ENCODE results near the gene RASSF1. TPM values are rescaled to one million over a fixed set of nuclear protein-coding genes. Genes with fewer than 3 reads are reported as not detected.

Gene RASSF1
- total and polyA plus RNA-seq, 2 of the 13 experiments (the other 11 are each of a cell fraction or from before 2014, with no cell fraction given): 10.2 to 27.5 TPM

- no peak for TF ChIP-seq CEBPZ (IDR thresholded peaks at IDR 0.05; ENCODE audit: low read length)
- TF ChIP-seq ZNF652 (CRISPR knock-in tag; IDR thresholded peaks at IDR 0.05; ENCODE audit: borderline replicate concordance, low read depth): 0 out of 2 replicates have a peak, but pooled peaks have one; percentile 7
- no peak for TF ChIP-seq ZSCAN22 (CRISPR knock-in tag; IDR thresholded peaks at IDR 0.05)
- no peak for TF ChIP-seq ZFP36 (IDR thresholded peaks at IDR 0.05; ENCODE audit: borderline replicate concordance, low read depth, low read length, partially characterized antibody)
- TF ChIP-seq ZBTB1 (CRISPR knock-in tag; IDR thresholded peaks at IDR 0.05; ENCODE audit: borderline replicate concordance): 0 out of 2 replicates have a peak, but pooled peaks have one; percentile 14
- TF ChIP-seq BRCA1 (CRISPR knock-in tag; IDR thresholded peaks at IDR 0.05): peak; percentile 83; the same call in 1 of the 2 replicates
- TF ChIP-seq KAT8 (CRISPR knock-in tag; IDR thresholded peaks at IDR 0.05): peak; percentile 94
- peak; percentile 87 for TF ChIP-seq PITX1 (CRISPR knock-in tag; IDR thresholded peaks at IDR 0.05)
- TF ChIP-seq PPARG (CRISPR knock-in tag; conservative IDR thresholded peaks at IDR 0.05): peak; percentile 74
- TF ChIP-seq, protein P1, sequence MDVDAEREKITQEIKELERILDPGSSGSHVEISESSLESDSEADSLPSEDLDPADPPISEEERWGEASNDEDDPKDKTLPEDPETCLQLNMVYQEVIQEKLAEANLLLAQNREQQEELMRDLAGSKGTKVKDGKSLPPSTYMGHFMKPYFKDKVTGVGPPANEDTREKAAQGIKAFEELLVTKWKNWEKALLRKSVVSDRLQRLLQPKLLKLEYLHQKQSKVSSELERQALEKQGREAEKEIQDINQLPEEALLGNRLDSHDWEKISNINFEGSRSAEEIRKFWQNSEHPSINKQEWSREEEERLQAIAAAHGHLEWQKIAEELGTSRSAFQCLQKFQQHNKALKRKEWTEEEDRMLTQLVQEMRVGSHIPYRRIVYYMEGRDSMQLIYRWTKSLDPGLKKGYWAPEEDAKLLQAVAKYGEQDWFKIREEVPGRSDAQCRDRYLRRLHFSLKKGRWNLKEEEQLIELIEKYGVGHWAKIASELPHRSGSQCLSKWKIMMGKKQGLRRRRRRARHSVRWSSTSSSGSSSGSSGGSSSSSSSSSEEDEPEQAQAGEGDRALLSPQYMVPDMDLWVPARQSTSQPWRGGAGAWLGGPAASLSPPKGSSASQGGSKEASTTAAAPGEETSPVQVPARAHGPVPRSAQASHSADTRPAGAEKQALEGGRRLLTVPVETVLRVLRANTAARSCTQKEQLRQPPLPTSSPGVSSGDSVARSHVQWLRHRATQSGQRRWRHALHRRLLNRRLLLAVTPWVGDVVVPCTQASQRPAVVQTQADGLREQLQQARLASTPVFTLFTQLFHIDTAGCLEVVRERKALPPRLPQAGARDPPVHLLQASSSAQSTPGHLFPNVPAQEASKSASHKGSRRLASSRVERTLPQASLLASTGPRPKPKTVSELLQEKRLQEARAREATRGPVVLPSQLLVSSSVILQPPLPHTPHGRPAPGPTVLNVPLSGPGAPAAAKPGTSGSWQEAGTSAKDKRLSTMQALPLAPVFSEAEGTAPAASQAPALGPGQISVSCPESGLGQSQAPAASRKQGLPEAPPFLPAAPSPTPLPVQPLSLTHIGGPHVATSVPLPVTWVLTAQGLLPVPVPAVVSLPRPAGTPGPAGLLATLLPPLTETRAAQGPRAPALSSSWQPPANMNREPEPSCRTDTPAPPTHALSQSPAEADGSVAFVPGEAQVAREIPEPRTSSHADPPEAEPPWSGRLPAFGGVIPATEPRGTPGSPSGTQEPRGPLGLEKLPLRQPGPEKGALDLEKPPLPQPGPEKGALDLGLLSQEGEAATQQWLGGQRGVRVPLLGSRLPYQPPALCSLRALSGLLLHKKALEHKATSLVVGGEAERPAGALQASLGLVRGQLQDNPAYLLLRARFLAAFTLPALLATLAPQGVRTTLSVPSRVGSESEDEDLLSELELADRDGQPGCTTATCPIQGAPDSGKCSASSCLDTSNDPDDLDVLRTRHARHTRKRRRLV (CRISPR knock-in tag; IDR thresholded peaks at IDR 0.05): peak; percentile 89; the same call in 1 of the 2 replicates
- peak; percentile 84; the same call in 1 of the 2 replicates for TF ChIP-seq ZNF782 (CRISPR knock-in tag; IDR thresholded peaks at IDR 0.05; ENCODE audit: borderline replicate concordance)
- peak; percentile 65; the same call in 1 of the 2 replicates for TF ChIP-seq ZNF20 (CRISPR knock-in tag; IDR thresholded peaks at IDR 0.05)
- TF ChIP-seq, protein P2, sequence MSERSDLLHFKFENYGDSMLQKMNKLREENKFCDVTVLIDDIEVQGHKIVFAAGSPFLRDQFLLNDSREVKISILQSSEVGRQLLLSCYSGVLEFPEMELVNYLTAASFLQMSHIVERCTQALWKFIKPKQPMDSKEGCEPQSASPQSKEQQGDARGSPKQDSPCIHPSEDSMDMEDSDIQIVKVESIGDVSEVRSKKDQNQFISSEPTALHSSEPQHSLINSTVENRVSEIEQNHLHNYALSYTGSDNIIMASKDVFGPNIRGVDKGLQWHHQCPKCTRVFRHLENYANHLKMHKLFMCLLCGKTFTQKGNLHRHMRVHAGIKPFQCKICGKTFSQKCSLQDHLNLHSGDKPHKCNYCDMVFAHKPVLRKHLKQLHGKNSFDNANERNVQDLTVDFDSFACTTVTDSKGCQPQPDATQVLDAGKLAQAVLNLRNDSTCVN (CRISPR knock-in tag; IDR thresholded peaks at IDR 0.05; ENCODE audit: borderline replicate concordance): peak; percentile 89
- TF ChIP-seq ZXDC (CRISPR knock-in tag; IDR thresholded peaks at IDR 0.05): no peak; the same call in 1 of the 2 replicates
- TF ChIP-seq PAX8 (CRISPR knock-in tag; IDR thresholded peaks at IDR 0.05; ENCODE audit: borderline replicate concordance): no peak; the same call in 1 of the 2 replicates
- TF ChIP-seq ZNF121 (CRISPR knock-in tag; IDR thresholded peaks at IDR 0.05): no peak; the same call in 1 of the 2 replicates
Observed at GRCh38 chr3:50350527-50351322, 10.1 kb upstream of the RASSF1 start, which contains the start of the genes CYB561D2 and NPRL2 (continued).
